Measurements from ENCODE around the gene CDCA7L.

CDCA7L gene

GRCh38 chr7:21908746-21909145, 37.0 kb downstream of the CDCA7L start:
- ChIA-PET CTCF (interaction anchor here (1.2 to 1.7 kb wide), 2 partner anchors 12 to 14 kb away, joined by 3 to 4 read pairs; no protein-coding TSS in a partner anchor), POLR2A (no interaction called here)
- no peak for TF ChIP-seq CTCF (IDR thresholded peaks at IDR 0.05; ENCODE audit: control extremely low read depth, extremely low read depth, low read depth, missing control alignments)
- no peak for DNase-seq (ENCODE audit: extremely low spot score)

- ChIA-PET POLR2A (no interaction called here), CTCF (interaction anchor here (2.7 kb wide), 1 partner anchor 10 kb away, joined by 6 read pairs; no protein-coding TSS in a partner anchor)
- no peak for TF ChIP-seq CTCF (IDR thresholded peaks at IDR 0.05; ENCODE audit: control extremely low read depth, extremely low read depth, low read depth, missing control alignments)
- no peak for DNase-seq (ENCODE audit: extremely low spot score)
Observed at GRCh38 chr7:21903020-21903786, 42.5 kb downstream of the CDCA7L start.

GRCh38 chr7:21902240-21902639, 43.5 kb downstream of the CDCA7L start:
- ChIA-PET POLR2A (no interaction called here), CTCF (interaction anchor here (2.7 kb wide), 1 partner anchor 11 kb away, joined by 6 read pairs; no protein-coding TSS in a partner anchor)
- DNase-seq (ENCODE audit: extremely low spot score): no peak
- no peak for TF ChIP-seq CTCF (IDR thresholded peaks at IDR 0.05; ENCODE audit: control extremely low read depth, extremely low read depth, low read depth, missing control alignments)

GRCh38 chr7:21898265-21898930, 47.3 kb downstream of the CDCA7L start:
- no peak for TF ChIP-seq CTCF (IDR thresholded peaks at IDR 0.05; ENCODE audit: control extremely low read depth, extremely low read depth, low read depth, missing control alignments)
- DNase-seq (ENCODE audit: extremely low spot score): peak; percentile 56
- ChIA-PET CTCF (interaction anchor here (1.2 to 2.4 kb wide), 2 partner anchors 8 to 28 kb away, joined by 3 to 8 read pairs; no protein-coding TSS in a partner anchor), POLR2A (no interaction called here)

GRCh38 chr7:21893401-21893800, 52.3 kb downstream of the CDCA7L start:
- DNase-seq (ENCODE audit: extremely low spot score): no peak
- POLR2A ChIA-PET: no interaction called here
- CTCF ChIA-PET: no interaction called here
- no peak for TF ChIP-seq CTCF (IDR thresholded peaks at IDR 0.05; ENCODE audit: control extremely low read depth, extremely low read depth, low read depth, missing control alignments)

- no peak for TF ChIP-seq CTCF (IDR thresholded peaks at IDR 0.05; ENCODE audit: control extremely low read depth, extremely low read depth, low read depth, missing control alignments)
- POLR2A ChIA-PET: no interaction called here
- CTCF ChIA-PET: no interaction called here
- no peak for DNase-seq (ENCODE audit: extremely low spot score)
Observed at GRCh38 chr7:21891291-21891690, 54.4 kb downstream of the CDCA7L start.

All from GM10248 (cell line).